GM19395 (cell line): Measurements from ENCODE around the gene TRIP13.
"Not testable (repeated sequence)": the region's sequence is repeated elsewhere in the genome, so short reads cannot be mapped to it uniquely, and the experiment has no call there.

Experiments used
- ATAC-seq: cut with Tn5 transposase; IDR thresholded peaks from one replicate; pipeline ENCODE4 v1.9.1; 2021; ENCODE audit warnings: mild to moderate bottlenecking, moderate library complexity; ENCODE audit not compliant: unreplicated experiment

The TRIP13 gene

DNA sequence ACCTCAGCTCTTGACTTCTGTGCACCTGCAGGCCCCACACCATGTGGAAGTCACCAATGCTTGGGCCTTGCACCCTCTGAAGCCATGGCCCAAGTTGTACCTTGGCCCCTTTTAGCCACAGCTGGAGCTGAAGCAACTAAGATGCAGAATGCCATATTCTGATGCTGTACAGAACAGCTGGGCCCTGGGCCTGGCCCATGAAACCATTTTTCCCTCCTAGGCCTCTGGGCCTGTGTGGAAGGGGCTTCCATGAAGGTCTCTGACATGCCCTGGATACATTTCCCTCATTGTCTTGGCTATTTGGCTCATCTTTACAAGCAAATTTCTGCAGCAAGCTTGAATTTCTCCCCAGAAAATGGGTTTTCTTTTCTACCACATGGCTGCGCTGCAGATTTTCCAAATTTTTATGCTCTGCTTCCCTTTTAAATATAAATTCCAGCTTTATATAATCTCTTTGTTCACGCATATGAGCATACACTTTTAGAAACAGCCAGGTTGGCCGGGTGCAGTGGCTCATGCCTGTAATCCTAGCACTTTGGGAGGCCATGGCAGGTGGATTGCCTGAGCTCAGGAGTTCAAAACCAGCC, 41.8 kb downstream of the TRIP13 start:
- not testable (repeated sequence) for ATAC-seq

GRCh38 chr5:935510-936084, 42.9 kb downstream of the TRIP13 start:
- no peak for ATAC-seq

- no peak for ATAC-seq
Observed at GRCh38 chr5:936149-937144, 43.8 kb downstream of the TRIP13 start.

DNA sequence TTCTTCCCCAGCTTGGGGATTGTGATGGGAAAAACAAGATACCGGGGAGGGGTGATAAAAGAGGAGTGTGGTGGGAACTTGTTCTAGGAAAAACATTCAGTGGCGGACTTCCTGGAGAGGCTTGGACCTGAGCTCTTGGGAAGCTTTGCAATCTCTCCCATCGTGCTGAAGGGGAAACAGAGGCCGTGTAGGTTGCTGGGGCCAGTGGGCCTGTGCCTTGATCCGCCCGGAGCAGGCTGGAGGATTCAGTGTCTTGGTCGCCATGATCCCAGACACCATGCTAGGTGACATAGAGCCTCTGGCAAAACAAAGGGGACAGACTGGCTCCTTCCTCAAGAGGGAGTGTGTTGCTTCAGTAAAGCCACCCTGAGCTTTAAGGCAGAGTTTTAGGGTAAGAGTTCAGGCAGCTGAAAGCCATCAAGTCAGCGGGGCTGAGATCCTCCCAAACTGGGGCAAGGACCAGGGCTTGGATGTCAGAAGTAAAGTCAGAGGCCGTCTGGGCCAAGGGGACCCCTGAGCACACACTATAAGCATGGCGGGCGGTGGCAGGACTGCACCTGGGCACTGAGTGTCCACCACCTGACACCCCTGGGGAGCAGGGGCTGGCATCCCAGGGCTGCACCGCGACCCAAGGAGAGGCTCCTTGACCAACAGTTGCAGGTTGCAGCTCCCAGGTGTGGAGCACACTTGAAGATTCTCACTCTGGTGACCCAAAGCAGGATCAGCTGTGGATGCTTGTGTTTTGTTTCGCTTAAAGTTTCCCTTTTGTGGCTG, 44.7 kb downstream of the TRIP13 start:
- no peak for ATAC-seq

GRCh38 chr5:939368-939767, 46.7 kb downstream of the TRIP13 start:
- ATAC-seq = no peak

DNA sequence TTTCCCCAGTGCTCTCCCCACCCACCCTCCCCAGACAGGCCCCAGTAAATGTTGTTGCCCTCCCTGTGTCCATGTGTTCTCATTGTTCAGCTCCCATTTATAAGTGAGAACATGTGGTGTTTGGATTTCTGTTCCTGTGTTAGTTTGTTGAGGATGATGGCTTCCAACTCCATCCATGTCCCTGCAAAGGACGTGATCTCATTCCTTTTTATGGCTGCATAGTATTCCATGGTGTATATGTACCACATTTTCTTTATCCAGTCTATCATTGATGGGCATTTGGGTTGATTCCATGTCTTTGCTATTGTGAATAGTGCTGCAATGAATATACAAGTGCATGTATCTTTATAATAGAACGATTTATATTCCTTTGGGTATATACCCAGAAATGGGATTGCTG, 48.1 kb downstream of the TRIP13 start:
- not testable (repeated sequence) for ATAC-seq

- ATAC-seq = no peak
Observed at GRCh38 chr5:943201-943917, 50.7 kb downstream of the TRIP13 start.

DNA sequence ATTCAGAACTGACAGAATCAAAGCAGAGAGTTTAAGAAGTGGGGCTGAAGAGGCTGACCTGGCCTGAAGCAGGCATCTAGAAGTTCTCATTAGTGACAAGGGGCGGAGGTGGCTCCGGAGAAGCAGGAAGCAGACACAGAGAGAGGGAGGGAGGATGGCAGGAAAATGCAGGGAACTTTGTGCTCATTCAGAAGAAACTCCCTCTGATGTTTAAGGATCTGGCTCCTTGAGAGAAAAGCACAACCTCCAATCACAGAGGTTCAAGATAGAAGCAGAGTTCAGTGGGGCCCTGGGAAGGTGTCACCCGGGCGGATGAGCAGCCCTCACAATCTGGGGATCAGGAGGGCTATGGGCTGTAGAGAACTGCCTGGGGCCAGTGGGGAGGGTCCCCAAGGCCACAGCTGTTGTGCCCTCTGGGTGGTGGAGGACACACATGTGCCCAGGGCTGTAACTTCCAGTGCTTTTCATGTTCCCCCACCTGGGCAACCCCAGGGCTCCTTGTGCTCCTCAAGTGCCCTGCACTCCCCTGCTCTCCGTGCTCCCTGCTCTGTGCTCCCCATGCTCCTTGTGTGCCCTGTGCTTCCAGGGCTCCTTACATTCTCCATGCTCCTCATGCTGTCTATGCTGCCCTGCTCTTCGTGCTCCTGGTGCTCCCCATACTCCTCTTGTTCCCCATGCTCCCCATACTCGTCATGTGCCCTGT, 51.4 kb downstream of the TRIP13 start:
- no peak for ATAC-seq

GRCh38 chr5:944621-944927, 51.9 kb downstream of the TRIP13 start:
- no peak for ATAC-seq

DNA sequence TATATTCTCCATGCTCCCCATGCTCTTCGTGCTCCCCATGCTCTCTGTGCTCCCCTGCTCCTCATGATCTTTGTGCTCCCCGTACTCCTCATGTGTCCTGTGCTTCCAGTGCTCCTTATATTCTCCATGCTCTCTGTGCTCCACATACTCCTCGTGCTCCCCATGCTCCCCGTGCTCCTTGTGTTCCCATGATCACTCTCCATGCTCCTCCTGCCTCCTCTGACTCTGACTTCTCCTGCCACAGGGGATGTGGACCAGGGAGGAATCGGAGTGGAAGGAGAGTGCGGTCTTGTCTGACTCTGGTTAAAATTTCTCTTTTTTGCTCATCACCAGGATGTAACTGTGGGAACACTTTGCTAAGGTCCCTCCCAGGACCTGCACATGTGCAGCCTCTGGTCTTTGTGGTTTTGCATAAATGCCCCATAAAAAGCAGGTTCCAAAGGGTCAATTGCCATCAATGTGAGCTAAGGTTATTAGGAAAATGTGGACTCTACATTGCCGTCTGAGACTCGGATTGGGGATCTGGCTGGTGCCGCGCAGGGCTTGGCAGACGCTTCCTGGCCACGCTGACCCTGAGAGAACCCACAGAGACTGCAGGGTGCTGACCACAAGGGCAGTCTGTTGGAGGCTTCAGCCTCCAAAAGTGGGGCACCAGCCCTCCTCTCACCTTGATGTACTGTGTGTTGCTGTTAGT, 52.5 kb downstream of the TRIP13 start:
- no peak for ATAC-seq

DNA sequence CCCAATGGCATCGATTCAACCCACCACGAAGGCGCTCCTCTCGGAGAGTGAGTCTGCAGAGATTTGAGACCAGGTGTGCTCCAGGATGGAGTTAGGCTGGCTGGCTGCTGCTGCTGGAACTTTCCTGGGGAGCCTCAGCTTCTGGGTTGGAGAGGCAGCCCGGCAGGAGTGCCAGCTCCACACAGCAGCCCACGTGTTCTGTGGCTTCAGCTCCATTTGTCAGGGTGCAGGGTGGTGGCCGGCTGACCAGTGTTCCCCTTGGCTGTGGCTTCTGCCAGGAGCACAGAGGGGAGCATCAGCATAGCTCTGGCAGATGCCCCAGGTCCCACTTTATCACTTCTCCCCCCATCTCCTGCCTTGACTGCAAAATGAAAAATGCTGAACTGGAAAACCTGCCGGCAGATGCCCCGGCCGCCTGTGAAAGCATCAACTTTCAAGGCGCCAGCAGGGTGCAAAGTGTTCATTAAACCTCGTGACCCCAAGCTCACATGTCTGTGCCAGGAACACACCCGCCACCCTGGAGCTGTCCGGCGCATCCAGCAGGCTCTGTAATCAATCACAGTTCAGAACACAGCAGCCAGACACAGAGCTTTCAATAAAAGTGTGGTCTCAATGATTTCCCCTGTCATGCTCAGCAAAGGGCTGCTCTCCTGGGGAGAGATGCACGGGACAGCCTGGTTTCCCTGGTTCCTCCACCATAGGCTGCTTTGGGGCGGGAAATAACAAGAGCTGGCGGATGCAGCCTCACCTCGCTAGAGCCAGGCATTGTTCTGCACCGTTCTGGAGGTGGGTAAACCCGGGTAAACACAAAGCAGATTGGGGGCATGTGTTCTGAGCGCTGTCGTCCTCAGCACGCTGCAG, 53.2 kb downstream of the TRIP13 start:
- no peak for ATAC-seq

DNA sequence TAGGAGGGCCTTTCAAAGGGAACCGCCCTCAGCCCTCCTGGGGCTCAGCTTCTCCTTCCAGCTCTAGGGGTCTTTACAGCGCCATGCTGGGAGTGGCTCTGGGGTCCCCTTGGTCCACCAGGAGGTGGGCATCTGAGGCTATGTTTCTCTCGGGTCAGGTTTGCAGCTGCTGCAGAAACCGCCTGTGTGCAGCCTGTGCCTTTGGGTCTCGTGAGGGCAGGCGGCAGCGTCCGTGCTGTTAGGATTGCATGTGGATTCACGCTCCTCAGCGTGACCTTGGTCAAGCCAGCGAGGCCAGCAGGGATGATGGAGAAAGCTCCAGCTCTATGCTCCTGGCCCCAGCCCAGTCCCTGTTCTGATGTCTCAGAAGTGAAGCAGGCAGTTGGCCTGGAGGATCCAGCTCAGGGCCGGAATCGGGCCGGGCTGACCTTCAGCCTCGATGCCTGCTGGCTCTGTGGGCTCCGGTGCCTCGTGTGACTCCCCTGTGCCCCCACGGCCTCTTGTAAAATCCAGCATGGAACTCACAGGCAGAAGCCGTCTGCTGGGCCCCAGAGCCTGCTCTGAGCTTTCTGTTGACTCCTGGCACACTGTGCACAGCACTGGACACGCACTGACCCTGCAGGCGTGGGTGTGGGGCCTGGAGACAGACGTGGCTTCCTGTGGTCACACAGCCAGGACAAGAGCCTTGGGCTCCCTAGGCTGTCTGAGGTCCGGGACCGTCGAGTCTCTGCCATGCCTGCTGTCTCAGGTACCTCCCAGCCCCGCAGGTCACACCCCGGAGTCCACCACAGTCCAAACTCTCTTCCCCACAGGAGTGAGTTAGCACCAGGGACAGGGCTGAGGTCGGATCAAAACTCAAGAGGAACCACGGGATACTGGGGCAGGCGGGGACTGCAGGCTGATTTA, 54.3 kb downstream of the TRIP13 start:
- ATAC-seq = no peak

- no peak for ATAC-seq
Observed at GRCh38 chr5:947626-948471, 55.2 kb downstream of the TRIP13 start.

DNA sequence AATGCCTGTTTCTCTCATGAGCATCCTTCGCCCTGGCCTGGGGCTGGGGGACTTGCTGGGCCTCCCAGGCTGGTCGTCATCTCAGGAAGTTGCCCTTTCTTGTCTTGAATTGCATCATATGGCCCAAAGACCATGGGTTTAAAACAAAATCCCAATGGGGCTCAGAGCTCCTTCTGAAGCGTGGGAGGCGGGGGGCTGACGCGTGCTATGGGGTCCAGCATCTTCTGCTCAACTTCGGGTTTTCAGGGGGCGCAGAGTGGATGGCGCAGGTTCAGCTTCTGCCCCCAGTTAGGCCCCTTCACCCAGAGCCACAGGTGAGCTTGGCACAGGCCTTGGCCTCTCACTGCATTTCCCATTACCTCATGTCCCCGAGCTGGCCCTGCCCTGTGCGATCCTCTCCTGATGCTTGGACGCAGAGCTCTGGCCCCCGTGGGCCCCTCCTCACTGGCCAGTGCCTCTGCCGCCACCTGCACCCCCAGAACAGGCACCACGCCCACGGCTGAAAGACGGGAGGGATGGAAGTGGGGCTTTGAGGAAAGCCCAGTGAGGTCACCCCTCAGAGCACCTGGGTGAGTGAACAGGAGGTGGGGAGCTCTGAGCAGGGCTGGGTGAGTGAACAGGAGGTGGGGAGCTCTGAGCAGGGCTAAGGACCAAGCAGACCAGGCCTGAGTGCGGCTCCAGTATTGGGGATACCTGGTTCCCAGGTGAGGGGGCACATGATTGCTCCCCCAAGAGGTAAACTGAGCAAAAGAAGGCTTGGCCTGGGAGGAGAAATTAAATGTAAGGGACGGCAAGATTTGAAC, 56.0 kb downstream of the TRIP13 start:
- ATAC-seq = no peak

DNA sequence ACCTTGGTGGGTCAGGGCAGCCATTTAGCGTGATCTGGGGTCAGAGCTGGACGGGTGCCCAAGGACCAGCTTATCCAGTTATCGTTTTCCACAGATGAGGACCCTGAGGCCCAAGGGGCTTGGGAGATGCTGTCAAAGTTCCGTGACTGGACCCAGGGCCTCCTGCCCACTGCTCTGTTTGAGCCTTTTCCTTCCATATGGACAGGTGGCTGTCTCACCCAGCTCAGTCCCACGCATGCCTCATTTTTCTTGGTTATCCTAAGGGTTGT, 56.5 kb downstream of the TRIP13 start:
- no peak for ATAC-seq
